Right ventricle myocardium superior (tissue), 1 donor: ENCODE data around the gene KIF6. TPM values are rescaled to one million over a fixed set of nuclear protein-coding genes. Genes with fewer than 3 reads are reported as not detected.

Experiments
- ATAC-seq: fragments of 200-7000 bp; cut with Tn5 transposase; one replicate; pipeline ENCODE4 v1.9.1; 2020; ENCODE audit warnings: mild to moderate bottlenecking; ENCODE audit not compliant: poor library complexity
- DNase-seq: peaks from one replicate; pipeline ENCODE4 v3.0.0-alpha.2; 2020
- intact Hi-C: fragments of 100-400 bp; cut with DNase I; formaldehyde crosslinking; loops from one replicate; pipeline ENCODE4 v1.11.2; 2022
- total RNA-seq: library from RNA; stranded (reverse); fragmentation: NEBNext Ultra II Directional; extraction: Animal tissue kit (Norgen Biotek cat#: 25700); gene quantifications from one replicate; pipeline ENCODE4 v1.2.1, GENCODE V29; 2021
- donor health status: DM: no; HTN: yes; CAD: no; lungs with severe emphysema.

The KIF6 gene
- total RNA-seq, 1 donor from 2014 or later = 0.27 TPM

- ATAC-seq (no peak), DNase-seq (no peak)
- intact Hi-C loops = no loop called here
Measured at GRCh38 chr6:39566456-39566855, 158.8 kb downstream of the KIF6 start.

- ATAC-seq (no peak), DNase-seq (no peak)
- intact Hi-C loops = no loop called here
Measured at GRCh38 chr6:39565956-39566355, 159.3 kb downstream of the KIF6 start.

- ATAC-seq (no peak), DNase-seq (no peak)
- intact Hi-C loops = no loop called here
Measured at GRCh38 chr6:39563566-39564311, 161.5 kb downstream of the KIF6 start.

GRCh38 chr6:39561536-39562266, 163.5 kb downstream of the KIF6 start:
- DNase-seq = no peak
- peak; percentile 45 for ATAC-seq

GRCh38 chr6:39560915-39561314, 164.3 kb downstream of the KIF6 start:
- DNase-seq (no peak), ATAC-seq (no peak)
- intact Hi-C loops = no loop called here

More at GRCh38 chr6:39561536-39562266, 163.5 kb downstream of the KIF6 start:
- intact Hi-C loops = no loop called here

- intact Hi-C loops = no loop called here
- ATAC-seq (no peak), DNase-seq (no peak)
Measured at GRCh38 chr6:39558591-39559190, 166.5 kb downstream of the KIF6 start.

- intact Hi-C loops = no loop called here
- DNase-seq (no peak), ATAC-seq (no peak)
Measured at GRCh38 chr6:39558079-39558478, 167.1 kb downstream of the KIF6 start.

GRCh38 chr6:39555136-39555535, 170.1 kb downstream of the KIF6 start:
- ATAC-seq = no peak
- intact Hi-C loops = no loop called here
- no peak for DNase-seq

- intact Hi-C loops = no loop called here
- peak; percentile 39 for ATAC-seq
- no peak for DNase-seq
Measured at GRCh38 chr6:39553860-39554802, 171.1 kb downstream of the KIF6 start.

- intact Hi-C loops = no loop called here
- no peak for ATAC-seq
- DNase-seq = no peak
Measured at GRCh38 chr6:39553029-39553428, 172.2 kb downstream of the KIF6 start.

- intact Hi-C loops = no loop called here
- ATAC-seq (no peak), DNase-seq (no peak)
Measured at GRCh38 chr6:39550191-39550590, 175.0 kb downstream of the KIF6 start.

- ATAC-seq (peak; percentile 25), DNase-seq (no peak)
- intact Hi-C loops = no loop called here
Measured at GRCh38 chr6:39546731-39547130, 178.5 kb downstream of the KIF6 start.

- ATAC-seq = no peak
- no peak for DNase-seq
- intact Hi-C loops = no loop called here
Measured at GRCh38 chr6:39543950-39544349, 181.3 kb downstream of the KIF6 start.

GRCh38 chr6:39543095-39543494, 182.1 kb downstream of the KIF6 start:
- DNase-seq (peak; percentile 68), ATAC-seq (peak; percentile 95)
- intact Hi-C loops = no loop called here

GRCh38 chr6:39540454-39540853, 184.8 kb downstream of the KIF6 start:
- ATAC-seq = no peak
- no peak for DNase-seq
- intact Hi-C loops = no loop called here

GRCh38 chr6:39530201-39530759, 194.9 kb downstream of the KIF6 start:
- peak; percentile 52 for ATAC-seq
- intact Hi-C loops = no loop called here
- DNase-seq = no peak

GRCh38 chr6:39527792-39528564, 197.2 kb downstream of the KIF6 start:
- intact Hi-C loops = no loop called here
- DNase-seq (no peak), ATAC-seq (no peak)

GRCh38 chr6:39524007-39524406, 201.2 kb downstream of the KIF6 start:
- DNase-seq = no peak
- ATAC-seq = no peak
- intact Hi-C loops = no loop called here
